ENCODE measurements around the gene PARD3.

Gene PARD3

DNA sequence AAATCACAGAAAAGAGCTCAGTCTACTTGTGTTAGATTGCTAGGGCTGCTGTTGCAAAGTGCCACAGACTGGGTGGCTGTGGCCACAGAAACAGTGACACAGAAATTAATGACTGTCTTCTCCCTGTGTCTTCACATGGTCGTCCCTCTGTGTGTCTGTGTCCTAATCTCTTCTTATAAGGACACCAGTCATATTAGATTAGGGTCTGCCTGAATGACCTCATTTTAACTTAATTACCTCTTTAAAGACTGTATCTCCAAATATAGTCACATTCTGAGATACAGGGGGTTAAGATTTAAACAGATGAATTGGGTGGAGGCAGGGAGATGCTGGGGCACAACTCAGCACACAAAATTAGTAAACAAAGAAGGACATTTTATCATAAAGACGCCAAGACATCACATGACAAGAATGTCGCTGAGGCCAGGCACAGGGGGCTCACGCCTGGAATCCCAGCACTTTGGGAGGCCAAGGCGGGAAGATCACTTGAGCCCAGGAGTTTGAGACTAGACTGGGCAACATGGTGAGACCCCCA lies 23.3 kb upstream of the PARD3 start:
- ChIA-PET POLR2A (no interaction called here), CTCF (no interaction called here)
- no peaks in the 10 kb centered on the region for H3K36me3 ChIP-seq (ENCODE audit: control insufficient read depth in 4 of 4, insufficient read depth in 4 of 4, low read length in 3 of 4)

GRCh38 chr10:34835908-34836508 lies 20.9 kb upstream of the PARD3 start:
- CTCF ChIA-PET: no interaction called here

More for the DNA sequence above, 23.3 kb upstream of the PARD3 start:
- H3K27ac ChIP-seq (ENCODE audit: insufficient read depth in 1 of 2, low read depth in 1 of 2, low read length in 2 of 2, poor library complexity in 1 of 2, severe bottlenecking in 2 of 2): no peak overlapping the region
- DNase-seq: no peak
- peaks cover 0 to 8% (median 0%) of the 10 kb centered on the region in 5 experiments for H3K27me3 ChIP-seq (replicated peaks in 2 of 5; ENCODE audit: control insufficient read depth in 4 of 5, insufficient read depth in 5 of 5, low read length in 4 of 5)
- 89% methylated on average over 4 of the region's 5 CpGs for WGBS (ENCODE audit: insufficient coverage)
- no peaks in the 10 kb centered on the region for H3K9me3 ChIP-seq (ENCODE audit: control extremely low read depth in 1 of 5, control insufficient read depth in 4 of 5, insufficient read depth in 2 of 5, low read depth in 1 of 5, low read length in 4 of 5)
- no peaks in the 10 kb centered on the region for H3K4me1 ChIP-seq (ENCODE audit: control extremely low read depth in 1 of 4, control insufficient read depth in 4 of 4, insufficient read depth in 4 of 4, low read length in 3 of 4)
- H3K4me3 ChIP-seq (ENCODE audit: control insufficient read depth in 1 of 7, extremely low read depth in 1 of 7, insufficient read depth in 4 of 7, low read depth in 2 of 7, low read length in 6 of 7): no peak overlapping the region

GRCh38 chr10:34834274-34834673 lies 19.2 kb upstream of the PARD3 start:
- H3K27me3 ChIP-seq (replicated peaks in 2 of 5; ENCODE audit: control insufficient read depth in 4 of 5, insufficient read depth in 5 of 5, low read length in 4 of 5): peaks cover 0 to 10% (median 2%) of the 10 kb centered on the region in 5 experiments
- H3K36me3 ChIP-seq (ENCODE audit: control insufficient read depth in 4 of 4, insufficient read depth in 4 of 4, low read length in 3 of 4): no peaks in the 10 kb centered on the region
- H3K4me3 ChIP-seq (ENCODE audit: control insufficient read depth in 1 of 7, extremely low read depth in 1 of 7, insufficient read depth in 4 of 7, low read depth in 2 of 7, low read length in 6 of 7): no peak overlapping the region
- no peaks in the 10 kb centered on the region for H3K9me3 ChIP-seq (ENCODE audit: control extremely low read depth in 1 of 5, control insufficient read depth in 4 of 5, insufficient read depth in 2 of 5, low read depth in 1 of 5, low read length in 4 of 5)
- CTCF ChIA-PET: interaction anchor here (0.6 kb wide), 1 partner anchor 189 kb away, joined by 3 read pairs; no protein-coding TSS in a partner anchor
- POLR2A ChIA-PET: no interaction called here
- DNase-seq: no peak
- peaks cover 0 to 3% (median 0%) of the 10 kb centered on the region in 4 experiments for H3K4me1 ChIP-seq (ENCODE audit: control extremely low read depth in 1 of 4, control insufficient read depth in 4 of 4, insufficient read depth in 4 of 4, low read length in 3 of 4)
- no peak overlapping the region for H3K27ac ChIP-seq (ENCODE audit: insufficient read depth in 1 of 2, low read depth in 1 of 2, low read length in 2 of 2, poor library complexity in 1 of 2, severe bottlenecking in 2 of 2)
- 100% methylated on average over 1 of the region's 5 CpGs for WGBS (ENCODE audit: insufficient coverage)

More at GRCh38 chr10:34835908-34836508, 20.9 kb upstream of the PARD3 start:
- Histone ChIP-seq H3K9me3 (ENCODE audit: control extremely low read depth in 1 of 5, control insufficient read depth in 4 of 5, insufficient read depth in 2 of 5, low read depth in 1 of 5, low read length in 4 of 5) (no peaks in the 10 kb centered on the region), H3K27ac (ENCODE audit: insufficient read depth in 1 of 2, low read depth in 1 of 2, low read length in 2 of 2, poor library complexity in 1 of 2, severe bottlenecking in 2 of 2) (no peak overlapping the region), H3K27me3 (replicated peaks in 2 of 5; ENCODE audit: control insufficient read depth in 4 of 5, insufficient read depth in 5 of 5, low read length in 4 of 5) (peaks cover 0 to 4% (median 0%) of the 10 kb centered on the region in 5 experiments), H3K36me3 (ENCODE audit: control insufficient read depth in 4 of 4, insufficient read depth in 4 of 4, low read length in 3 of 4) (no peaks in the 10 kb centered on the region), H3K4me1 (ENCODE audit: control extremely low read depth in 1 of 4, control insufficient read depth in 4 of 4, insufficient read depth in 4 of 4, low read length in 3 of 4) (no peaks in the 10 kb centered on the region), H3K4me3 (ENCODE audit: control insufficient read depth in 1 of 7, extremely low read depth in 1 of 7, insufficient read depth in 4 of 7, low read depth in 2 of 7, low read length in 6 of 7) (no peak overlapping the region)
- POLR2A ChIA-PET: no interaction called here
- WGBS (ENCODE audit: insufficient coverage): 91% methylated on average over 8 of the region's 8 CpGs
- DNase-seq: no peak

DNA sequence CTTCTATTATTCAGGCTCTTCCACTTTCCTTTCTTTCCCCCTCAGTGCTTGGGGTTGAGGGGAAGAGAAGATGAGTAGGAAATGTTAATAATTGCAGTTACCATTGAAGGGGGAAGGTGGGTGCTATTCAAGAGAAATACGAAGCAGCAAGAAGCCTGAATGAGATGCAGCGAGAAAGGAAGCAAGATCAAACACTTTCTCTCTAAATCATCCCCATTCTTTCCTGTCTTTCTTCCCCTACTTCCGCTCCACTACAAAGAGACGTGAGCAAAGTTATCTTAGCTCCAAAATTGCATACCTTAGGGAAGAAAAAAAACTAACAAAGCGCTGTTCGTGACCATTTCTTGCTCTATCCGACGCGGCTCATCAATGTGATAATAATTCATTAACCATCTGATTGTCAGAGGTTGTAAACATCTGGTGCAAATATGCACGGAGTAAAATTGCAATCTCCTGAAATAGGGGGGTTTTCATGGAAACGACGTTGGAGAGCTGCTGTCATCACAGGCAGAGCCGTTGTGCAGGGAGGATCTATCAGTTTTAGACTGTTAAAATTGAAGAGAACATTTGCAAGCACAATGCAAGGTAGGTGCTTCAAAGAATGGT lies 15.2 kb upstream of the PARD3 start:
- H3K4me3 ChIP-seq (ENCODE audit: control insufficient read depth in 1 of 7, extremely low read depth in 1 of 7, insufficient read depth in 4 of 7, low read depth in 2 of 7, low read length in 6 of 7): no peak overlapping the region
- no peak for DNase-seq
- H3K27me3 ChIP-seq (replicated peaks in 2 of 5; ENCODE audit: control insufficient read depth in 4 of 5, insufficient read depth in 5 of 5, low read length in 4 of 5): peaks cover 0 to 12% (median 0%) of the 10 kb centered on the region in 5 experiments
- H3K9me3 ChIP-seq (ENCODE audit: control extremely low read depth in 1 of 5, control insufficient read depth in 4 of 5, insufficient read depth in 2 of 5, low read depth in 1 of 5, low read length in 4 of 5): no peaks in the 10 kb centered on the region
- no peaks in the 10 kb centered on the region for H3K36me3 ChIP-seq (ENCODE audit: control insufficient read depth in 4 of 4, insufficient read depth in 4 of 4, low read length in 3 of 4)
- ChIA-PET POLR2A (no interaction called here), CTCF (no interaction called here)
- no peak overlapping the region for H3K27ac ChIP-seq (ENCODE audit: insufficient read depth in 1 of 2, low read depth in 1 of 2, low read length in 2 of 2, poor library complexity in 1 of 2, severe bottlenecking in 2 of 2)
- WGBS (ENCODE audit: insufficient coverage): 23% methylated on average over 10 of the region's 13 CpGs
- H3K4me1 ChIP-seq (ENCODE audit: control extremely low read depth in 1 of 4, control insufficient read depth in 4 of 4, insufficient read depth in 4 of 4, low read length in 3 of 4): peaks cover 0 to 3% (median 0%) of the 10 kb centered on the region in 4 experiments

DNA sequence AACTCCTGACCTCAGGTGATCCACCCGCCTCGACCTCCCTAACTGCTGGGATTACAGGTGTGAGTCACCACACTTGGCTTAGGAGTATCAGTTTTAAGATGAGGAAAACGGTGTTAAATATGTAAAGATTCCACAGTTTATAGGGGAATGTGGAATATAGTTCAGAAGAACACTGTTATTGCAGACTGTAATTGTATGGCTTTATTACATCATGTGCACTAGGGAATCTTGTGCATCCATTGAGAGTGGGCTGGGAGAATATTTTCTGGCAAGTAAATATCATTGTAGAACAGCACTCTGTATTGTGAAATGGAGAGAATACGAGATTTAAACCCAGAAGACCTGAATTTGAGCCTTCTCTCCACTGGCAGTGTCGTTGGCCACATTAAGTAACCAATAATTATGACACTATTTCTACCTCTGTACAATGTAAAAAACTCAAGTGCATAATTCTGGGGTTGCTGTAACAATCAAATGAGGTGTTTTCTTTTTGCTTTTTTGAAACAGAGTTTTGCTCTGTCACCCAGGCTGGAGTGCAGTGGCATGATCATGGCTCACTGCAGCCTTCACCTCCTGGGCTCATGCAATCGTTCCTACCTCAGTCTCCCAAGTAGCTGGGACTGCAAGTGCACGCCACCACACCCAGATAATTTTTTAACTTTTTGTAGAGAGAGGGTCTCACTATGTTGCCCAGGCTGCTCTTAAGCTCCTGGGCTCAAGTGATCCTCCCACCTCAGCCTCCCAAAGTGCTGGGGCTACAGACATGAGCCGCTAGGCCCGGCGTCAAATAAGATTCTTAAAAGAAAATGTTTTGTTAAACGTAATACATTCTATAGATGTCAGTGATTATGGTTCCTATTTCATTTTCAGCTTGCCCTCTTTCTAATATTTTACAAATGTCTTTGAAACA lies 12.0 kb upstream of the PARD3 start:
- peaks cover 0 to 26% (median 2%) of the 10 kb centered on the region in 5 experiments for H3K27me3 ChIP-seq (replicated peaks in 2 of 5; ENCODE audit: control insufficient read depth in 4 of 5, insufficient read depth in 5 of 5, low read length in 4 of 5)
- no peak overlapping the region for H3K4me3 ChIP-seq (ENCODE audit: control insufficient read depth in 1 of 7, extremely low read depth in 1 of 7, insufficient read depth in 4 of 7, low read depth in 2 of 7, low read length in 6 of 7)
- H3K36me3 ChIP-seq (ENCODE audit: control insufficient read depth in 4 of 4, insufficient read depth in 4 of 4, low read length in 3 of 4): no peaks in the 10 kb centered on the region
- H3K9me3 ChIP-seq (ENCODE audit: control extremely low read depth in 1 of 5, control insufficient read depth in 4 of 5, insufficient read depth in 2 of 5, low read depth in 1 of 5, low read length in 4 of 5): no peaks in the 10 kb centered on the region
- WGBS (ENCODE audit: insufficient coverage): 100% methylated on average over 4 of the region's 11 CpGs
- ChIA-PET POLR2A (no interaction called here), CTCF (no interaction called here)
- no peak for DNase-seq
- H3K4me1 ChIP-seq (ENCODE audit: control extremely low read depth in 1 of 4, control insufficient read depth in 4 of 4, insufficient read depth in 4 of 4, low read length in 3 of 4): peaks cover 0 to 3% (median 0%) of the 10 kb centered on the region in 4 experiments
- no peak overlapping the region for H3K27ac ChIP-seq (ENCODE audit: insufficient read depth in 1 of 2, low read depth in 1 of 2, low read length in 2 of 2, poor library complexity in 1 of 2, severe bottlenecking in 2 of 2)

DNA sequence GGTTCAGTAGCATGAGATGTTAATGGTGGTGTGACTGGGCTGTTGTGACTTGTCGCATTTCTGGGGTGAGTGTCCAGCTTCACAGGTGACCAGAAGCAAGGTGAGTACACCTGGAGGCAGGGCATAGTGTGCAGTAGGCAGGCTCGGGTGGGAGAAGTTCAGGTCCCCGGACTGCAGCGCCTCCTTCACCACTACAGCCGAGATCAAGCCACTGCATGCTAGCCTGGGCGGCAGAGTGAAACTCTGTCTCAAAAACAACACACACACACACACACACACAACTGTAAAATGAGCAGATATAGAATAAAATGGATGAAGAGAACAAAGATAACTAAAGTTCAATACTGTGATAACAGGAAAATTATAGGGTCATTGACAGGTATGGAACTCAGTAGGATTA lies 11.1 kb upstream of the PARD3 start:
- H3K27ac ChIP-seq (ENCODE audit: insufficient read depth in 1 of 2, low read depth in 1 of 2, low read length in 2 of 2, poor library complexity in 1 of 2, severe bottlenecking in 2 of 2): no peak overlapping the region
- peaks cover 0 to 24% (median 2%) of the 10 kb centered on the region in 5 experiments for H3K27me3 ChIP-seq (replicated peaks in 2 of 5; ENCODE audit: control insufficient read depth in 4 of 5, insufficient read depth in 5 of 5, low read length in 4 of 5)
- WGBS (ENCODE audit: insufficient coverage): 100% methylated on average over 1 of the region's 6 CpGs
- H3K4me3 ChIP-seq (ENCODE audit: control insufficient read depth in 1 of 7, extremely low read depth in 1 of 7, insufficient read depth in 4 of 7, low read depth in 2 of 7, low read length in 6 of 7): no peak overlapping the region
- DNase-seq: no peak
- ChIA-PET POLR2A (no interaction called here), CTCF (interaction anchor here (0.7 kb wide), 1 partner anchor 935 kb away, joined by 3 read pairs; no protein-coding TSS in a partner anchor)
- no peaks in the 10 kb centered on the region for H3K36me3 ChIP-seq (ENCODE audit: control insufficient read depth in 4 of 4, insufficient read depth in 4 of 4, low read length in 3 of 4)
- peaks cover 0 to 3% (median 0%) of the 10 kb centered on the region in 4 experiments for H3K4me1 ChIP-seq (ENCODE audit: control extremely low read depth in 1 of 4, control insufficient read depth in 4 of 4, insufficient read depth in 4 of 4, low read length in 3 of 4)
- H3K9me3 ChIP-seq (ENCODE audit: control extremely low read depth in 1 of 5, control insufficient read depth in 4 of 5, insufficient read depth in 2 of 5, low read depth in 1 of 5, low read length in 4 of 5): no peaks in the 10 kb centered on the region
